Non-pigmented ciliary epithelial cell (primary cell): ENCODE results near the gene PRSS16.

Experiments
- DNase-seq: peaks from one replicate; pipeline ENCODE4 v3.0.0-alpha.2; 2010; ENCODE audit warnings: low read depth

PRSS16 gene

GRCh38 chr6:27287751-27288135 is 40.2 kb downstream of the PRSS16 start:
- no peak for DNase-seq

- DNase-seq, result no peak
Observed at GRCh38 chr6:27288136-27289044, 40.9 kb downstream of the PRSS16 start.

GRCh38 chr6:27290065-27290849 is 42.8 kb downstream of the PRSS16 start:
- no peak for DNase-seq

- no peak for DNase-seq
Observed at GRCh38 chr6:27290850-27291208, 43.3 kb downstream of the PRSS16 start.

- no peak for DNase-seq
Observed at GRCh38 chr6:27293436-27294098, 46.1 kb downstream of the PRSS16 start.

- DNase-seq, result no peak
Observed at GRCh38 chr6:27294409-27294808, 46.9 kb downstream of the PRSS16 start.

- DNase-seq, result no peak
Observed at GRCh38 chr6:27295301-27296079, 48.0 kb downstream of the PRSS16 start.

- DNase-seq, result no peak
Observed at GRCh38 chr6:27296106-27296783, 48.7 kb downstream of the PRSS16 start.

GRCh38 chr6:27297484-27297856 is 50.0 kb downstream of the PRSS16 start:
- no peak for DNase-seq

GRCh38 chr6:27297857-27298730 is 50.6 kb downstream of the PRSS16 start:
- no peak for DNase-seq

- DNase-seq, result no peak
Observed at GRCh38 chr6:27303613-27304272, 56.2 kb downstream of the PRSS16 start.
